GM18499 (cell line): ENCODE measurements around the gene PSMB7.

Experiments
- ATAC-seq: cut with Tn5 transposase; IDR thresholded peaks from one replicate; pipeline ENCODE4 v1.9.1; 2021; ENCODE audit warnings: moderate number of reproducible peaks; ENCODE audit not compliant: insufficient read depth, unreplicated experiment

PSMB7 gene

DNA sequence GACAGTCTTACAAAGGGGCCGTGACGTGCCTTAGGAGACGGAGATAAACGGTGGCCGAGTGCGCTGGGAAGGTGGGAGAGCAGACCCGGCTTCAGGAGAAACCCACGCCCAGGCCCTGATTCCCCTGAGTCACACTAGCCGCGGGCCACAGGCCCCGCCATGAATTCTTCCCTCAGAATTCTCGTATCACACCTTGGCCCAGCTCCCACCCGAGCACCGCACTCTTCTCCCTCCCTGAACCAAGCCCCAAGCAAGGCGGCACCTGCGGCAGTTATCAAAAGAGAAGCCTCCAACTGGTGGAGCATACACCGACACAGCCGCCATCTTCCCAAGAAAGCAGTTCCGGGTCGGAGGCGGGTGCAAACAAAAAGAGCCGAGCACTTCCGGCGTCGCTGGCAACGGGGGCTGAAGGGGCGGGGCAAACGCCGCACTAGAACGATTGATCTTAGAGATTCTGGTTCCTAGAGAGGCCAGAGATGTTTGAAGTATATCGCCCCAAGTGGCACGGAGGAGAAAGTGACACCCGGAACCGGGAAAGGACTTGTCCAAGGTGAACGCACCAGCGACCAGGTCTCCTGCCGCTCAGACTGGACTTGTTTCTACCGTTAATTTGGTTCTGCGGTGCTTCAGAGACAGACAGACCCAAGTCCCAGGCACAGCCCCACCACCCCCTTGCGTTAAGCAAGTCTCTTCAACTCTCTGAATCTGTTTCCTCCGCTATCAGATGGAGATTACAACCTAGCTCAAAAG, at the start of gene PSMB7:
PSMB7 (minus strand) TSS at position 341 of the 750 bp plus-strand sequence; CDS start at position 324, 17 bp downstream.
- peak; percentile 77 for ATAC-seq

DNA sequence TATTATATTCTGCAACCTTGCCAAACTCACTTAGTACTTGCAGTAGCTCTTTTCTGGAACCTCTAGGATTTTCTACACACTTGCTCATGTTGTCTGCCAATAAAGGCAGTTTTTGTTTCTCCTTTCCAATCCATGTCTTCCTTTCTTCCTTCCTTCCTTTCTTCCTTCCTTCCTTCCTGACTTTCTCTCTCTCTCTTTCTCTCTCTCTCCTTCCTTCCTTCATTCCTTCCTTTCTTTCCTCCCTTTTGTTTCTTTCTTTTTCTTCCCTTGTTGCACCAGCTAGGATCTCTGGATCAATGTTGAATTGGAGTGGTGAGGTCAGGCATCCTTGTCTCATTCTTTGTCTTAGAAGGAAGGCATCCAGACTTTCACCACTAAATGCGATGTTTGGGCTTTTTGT, 47.5 kb upstream of the PSMB7 start:
- ATAC-seq = no peak

DNA sequence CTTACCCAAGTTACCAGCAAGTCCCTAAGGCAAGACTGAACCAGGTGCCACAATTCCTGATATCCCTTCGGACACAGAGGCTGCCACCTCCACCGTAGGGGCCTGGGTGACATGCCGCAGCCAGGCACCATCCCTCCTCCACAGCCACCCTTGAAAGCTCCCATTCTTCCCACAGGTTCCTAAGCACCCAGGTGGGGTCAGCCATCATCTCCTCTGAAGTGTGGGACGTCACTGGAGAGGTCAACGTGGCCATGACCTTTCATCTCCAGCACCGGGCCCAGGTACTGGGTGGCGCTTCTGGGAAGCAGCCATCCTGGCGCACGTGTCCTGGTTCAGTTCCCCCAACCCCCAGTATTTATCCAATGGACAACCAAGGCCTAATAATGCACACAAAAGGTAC, 43.2 kb upstream of the PSMB7 start:
- ATAC-seq = no peak

DNA sequence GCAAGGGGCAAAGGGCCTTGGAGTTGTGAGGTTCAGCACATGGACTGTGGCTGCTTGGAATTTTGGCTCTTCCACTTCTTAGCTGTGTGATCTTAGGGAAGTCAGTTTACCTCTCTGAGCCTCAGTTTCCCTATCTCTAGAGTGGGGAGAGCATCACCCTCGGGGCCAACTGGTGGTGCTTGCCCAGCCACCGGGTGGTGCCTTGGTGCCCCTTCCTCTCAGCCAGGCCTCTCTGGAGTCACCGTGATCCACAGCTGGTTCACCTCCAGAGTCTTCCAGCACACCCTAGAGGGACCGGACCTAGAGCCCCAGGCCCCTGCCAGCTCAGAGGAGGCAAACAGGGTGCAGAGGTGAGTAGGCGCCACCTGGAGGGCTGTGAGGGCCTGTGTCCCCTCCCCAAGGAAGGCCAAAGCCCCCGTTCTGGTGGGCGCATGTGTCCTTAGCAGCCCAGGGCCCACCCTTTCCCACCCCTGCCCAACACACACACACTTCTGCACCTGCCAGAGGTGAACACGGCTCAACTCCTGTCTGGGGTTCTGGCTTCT, 42.7 kb upstream of the PSMB7 start:
- ATAC-seq = no peak

DNA sequence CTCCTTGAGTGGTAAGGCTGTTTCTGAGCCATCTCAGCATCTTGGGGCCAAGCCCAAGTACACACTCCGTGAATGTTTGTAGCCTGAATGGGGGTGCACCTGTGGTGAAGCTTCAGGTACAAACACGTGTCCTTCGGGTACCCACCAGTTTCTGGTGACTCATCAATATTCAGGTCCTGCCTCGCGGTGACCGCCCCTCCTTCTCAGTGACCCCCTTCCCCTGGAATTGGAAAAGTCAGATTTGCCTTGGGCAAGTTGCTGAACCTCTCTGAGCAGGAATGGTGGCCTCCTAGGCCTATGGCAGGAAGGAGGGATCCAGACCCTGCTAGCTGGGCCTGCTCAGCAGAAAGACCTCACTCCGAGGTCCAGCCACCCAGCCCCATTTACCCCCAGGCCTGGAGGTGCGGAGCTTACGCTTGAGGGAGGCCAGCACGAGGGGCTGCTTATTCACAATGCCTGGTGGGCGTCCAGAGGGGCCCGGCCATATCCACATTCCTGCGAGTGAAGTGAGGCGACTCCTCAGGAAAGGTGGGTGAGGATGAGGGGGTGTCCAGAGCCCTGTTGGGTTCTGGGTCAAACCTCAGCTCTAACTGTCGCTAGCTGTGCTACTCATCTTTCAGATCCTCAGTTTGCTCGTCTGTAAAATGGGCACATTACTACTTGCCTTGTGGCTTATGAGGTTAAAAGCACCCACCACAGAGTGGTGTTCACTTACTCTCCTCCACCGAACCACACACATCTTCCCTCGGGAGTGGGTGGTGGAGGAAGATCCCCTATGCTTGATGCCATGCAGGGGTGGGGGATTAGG, 42.0 kb upstream of the PSMB7 start:
- ATAC-seq = no peak

DNA sequence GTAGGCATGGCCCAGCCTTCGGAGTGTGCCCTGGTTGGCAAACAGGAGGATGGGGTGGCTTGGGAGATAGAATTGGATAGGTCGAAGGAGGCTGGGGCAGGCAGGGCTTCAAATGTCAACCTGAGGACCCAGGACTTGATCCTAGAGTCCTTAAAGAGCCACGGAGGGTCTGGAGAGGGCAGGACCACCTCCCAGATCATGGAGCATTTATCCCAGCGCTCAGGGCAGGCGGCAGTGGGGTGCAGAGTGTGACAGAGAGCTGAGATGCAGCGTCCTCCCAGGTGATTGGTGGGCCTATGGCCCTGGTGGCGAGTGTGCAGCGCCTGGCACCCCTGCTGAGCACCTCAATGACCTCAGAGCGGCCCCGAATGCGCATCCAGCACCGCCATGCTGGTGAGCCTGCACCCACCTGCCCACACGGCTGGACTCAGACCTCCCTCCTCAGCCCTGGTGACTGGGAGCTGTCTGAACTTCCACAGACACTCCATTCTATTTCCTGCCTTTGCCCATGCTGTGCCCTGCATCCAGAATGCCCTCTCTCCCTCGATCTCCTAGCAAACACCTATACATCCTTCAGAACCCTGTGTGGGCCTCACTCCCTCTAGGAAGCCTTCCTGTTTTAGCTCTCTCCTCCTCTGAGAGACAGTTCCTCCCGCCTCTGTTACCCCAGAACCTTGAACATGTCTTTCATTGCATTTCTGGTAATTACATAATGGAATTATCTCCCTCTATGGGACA, 41.3 kb upstream of the PSMB7 start:
- no peak for ATAC-seq

DNA sequence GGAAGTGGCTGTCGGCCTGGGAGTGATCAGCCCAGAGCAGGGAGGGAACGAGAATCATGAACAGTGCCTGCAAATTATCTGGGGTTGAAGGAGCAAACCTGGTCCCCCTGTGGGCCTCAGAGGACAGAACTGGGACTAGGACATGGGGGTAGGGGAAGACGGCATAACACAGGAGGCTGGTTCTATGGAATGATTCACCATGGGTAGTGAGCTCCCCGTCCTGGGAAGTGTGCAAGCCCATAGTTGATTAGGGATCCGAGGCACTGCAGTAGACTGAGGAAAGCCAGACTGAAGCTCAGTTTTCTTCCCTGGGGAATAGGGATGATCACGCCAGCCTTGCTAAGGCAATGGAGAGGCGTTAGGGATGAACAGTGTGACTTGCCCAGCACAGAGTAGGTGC, 40.6 kb upstream of the PSMB7 start:
- no peak for ATAC-seq

DNA sequence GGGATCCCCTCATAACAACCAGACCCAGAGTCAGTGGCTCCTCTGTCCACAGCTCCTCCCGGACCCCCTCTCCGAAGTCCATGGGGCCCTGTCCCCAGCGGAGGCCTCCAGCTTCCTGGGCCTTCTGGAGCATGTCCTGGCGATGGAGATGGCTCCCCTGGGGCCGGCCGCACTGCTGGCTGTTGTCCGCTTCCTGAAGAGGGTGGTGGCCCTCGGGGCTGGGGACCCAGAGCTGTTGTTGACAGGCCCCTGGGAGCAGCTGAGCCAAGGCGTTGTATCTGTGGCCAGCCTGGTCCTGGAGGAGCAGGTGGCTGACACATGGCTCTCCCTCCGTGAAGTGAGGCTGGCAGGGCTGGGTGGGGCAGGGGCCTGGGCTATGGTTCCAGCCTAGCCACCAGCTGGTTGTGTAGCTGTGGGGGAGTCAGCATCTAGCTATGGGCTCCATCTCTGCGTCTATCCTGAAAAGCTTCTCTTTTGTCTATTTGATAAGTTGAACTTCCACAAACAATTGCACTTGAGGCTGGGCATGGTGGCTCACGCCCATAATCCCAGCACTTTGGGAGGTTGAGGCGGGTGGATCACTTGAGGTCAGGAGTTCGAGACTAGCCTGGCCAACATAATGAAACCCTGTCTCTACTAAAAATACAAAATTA, 39.7 kb upstream of the PSMB7 start:
- ATAC-seq = no peak

DNA sequence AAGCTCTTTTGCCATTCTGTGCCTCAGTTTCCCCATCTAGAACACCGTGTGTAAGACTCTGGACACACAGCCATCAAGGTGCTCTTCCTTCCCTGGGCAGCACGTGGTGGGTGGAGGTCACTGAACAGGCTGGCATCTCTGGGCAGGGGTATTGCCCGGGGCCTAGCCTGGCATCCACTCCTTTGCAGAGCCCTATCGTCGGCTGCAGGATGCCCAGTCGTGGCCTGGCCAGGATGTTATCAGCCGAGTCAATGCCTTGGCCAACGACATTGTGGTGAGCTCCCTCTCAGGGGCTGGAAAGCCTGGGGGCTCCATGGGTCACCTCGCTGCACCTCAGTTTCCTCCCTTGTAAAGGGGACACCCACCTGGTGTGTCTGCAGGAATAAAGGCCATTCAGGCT, 39.1 kb upstream of the PSMB7 start:
- ATAC-seq = no peak

DNA sequence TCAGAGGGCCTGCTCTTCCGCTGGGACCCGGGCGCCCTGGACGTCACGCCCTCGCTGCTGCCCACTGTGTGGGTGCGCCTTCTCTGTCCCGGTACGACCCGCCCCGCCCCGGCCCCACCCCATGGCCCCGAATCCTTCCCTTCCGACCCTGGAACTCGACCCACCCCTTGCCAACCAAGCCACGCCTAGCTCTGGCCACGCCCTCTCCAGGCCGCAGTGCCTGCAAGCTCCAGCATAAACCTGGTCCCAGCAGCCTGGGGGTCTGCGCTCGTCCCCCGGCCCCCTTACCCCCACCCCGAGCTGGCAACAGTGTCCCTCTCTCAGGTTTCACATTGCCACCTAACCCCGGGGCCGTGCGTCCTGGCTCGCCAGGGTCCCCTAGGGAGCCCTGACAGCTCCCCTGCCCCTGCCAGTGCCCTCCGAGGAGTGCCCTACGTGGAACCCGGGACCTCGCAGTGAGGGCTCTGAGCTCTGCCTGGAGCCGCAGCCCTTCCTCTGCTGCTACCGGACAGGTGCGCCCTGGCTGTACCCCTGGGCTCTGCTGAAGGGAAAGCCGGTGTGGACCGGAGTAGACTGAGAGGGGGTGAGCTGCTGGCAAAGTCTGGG, 38.4 kb upstream of the PSMB7 start:
- ATAC-seq = no peak

DNA sequence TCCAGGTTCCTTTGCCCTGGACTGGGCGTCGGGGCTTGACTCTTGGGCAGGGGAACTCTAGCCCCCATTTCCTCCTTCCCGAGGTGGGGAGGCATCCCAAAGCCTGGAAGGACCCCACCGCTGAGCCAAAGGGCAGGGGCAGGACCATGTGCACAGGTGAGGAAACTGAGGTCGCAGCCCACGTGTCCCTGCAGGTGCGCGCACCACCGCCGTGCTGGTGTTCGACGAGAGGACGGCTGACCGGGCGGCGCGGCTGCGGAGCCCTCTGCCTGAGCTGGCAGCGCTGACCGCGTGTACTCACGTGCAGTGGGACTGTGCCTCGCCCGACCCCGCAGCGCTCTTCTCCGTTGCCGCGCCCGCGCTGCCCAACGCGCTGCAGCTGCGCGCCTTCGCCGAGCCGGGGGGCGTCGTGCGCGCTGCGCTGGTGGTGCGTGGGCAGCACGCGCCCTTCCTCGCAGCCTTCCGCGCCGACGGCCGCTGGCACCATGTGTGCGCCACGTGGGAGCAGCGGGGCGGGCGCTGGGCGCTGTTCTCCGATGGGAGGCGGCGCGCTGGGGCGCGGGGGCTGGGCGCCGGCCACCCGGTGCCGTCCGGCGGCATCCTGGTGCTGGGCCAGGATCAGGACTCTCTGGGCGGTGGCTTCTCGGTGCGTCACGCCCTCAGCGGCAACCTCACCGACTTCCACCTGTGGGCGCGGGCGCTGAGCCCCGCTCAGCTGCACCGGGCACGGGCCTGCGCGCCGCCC, 37.8 kb upstream of the PSMB7 start:
- ATAC-seq = no peak

DNA sequence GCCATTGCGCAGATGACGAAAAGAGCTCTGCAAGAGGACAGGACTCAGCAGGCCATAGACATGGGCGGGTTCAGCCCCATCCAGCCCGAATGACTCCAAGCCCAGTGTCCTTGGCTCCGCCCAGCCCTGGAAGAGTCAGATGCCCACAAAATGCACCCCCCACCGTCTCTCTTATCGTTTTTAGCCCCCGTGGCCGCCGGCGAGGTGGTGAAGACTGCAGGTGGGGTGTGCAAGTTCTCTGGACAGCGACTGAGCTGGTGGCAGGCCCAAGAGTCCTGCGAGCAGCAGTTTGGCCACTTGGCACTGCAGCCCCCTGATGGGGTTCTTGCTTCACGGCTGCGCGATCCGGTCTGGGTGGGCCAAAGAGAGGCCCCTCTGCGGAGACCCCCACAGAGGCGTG, 37.1 kb upstream of the PSMB7 start:
- ATAC-seq = no peak

DNA sequence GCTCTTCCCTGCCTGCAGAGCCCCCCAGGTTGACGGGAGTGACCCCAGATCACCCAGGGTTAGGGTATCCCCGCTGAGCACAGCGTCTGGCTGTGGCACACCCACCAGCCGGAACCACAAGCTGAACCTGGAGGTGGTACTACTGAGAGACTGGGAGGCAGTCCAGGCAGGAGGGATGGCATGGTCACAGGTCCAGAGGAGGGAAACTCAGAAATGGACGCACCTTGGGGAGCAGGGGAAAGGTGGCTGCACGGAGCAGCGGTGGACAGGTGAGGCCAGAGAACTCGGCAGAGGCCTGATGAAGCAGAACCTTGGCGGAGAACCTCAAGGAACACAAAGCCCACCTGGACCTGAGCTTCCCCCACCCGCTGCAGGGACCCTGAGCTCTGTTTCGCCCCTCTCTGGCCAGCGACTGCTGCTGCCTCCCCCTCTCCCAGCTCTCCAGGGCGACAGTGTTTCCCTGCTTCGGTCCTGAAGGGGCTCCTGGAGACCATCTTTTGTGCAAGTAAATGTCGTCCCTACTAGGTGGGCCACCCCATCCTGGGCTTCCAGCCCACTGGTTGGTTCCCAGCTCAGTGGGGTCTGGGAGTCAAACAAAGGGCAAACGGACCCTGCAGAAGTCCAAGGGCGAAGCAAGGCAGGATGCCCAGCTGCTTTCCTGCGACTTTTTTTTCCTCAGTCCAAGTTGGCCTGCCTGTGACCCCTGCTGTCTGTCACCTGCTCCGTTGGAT, 35.9 kb upstream of the PSMB7 start:
- ATAC-seq = no peak

DNA sequence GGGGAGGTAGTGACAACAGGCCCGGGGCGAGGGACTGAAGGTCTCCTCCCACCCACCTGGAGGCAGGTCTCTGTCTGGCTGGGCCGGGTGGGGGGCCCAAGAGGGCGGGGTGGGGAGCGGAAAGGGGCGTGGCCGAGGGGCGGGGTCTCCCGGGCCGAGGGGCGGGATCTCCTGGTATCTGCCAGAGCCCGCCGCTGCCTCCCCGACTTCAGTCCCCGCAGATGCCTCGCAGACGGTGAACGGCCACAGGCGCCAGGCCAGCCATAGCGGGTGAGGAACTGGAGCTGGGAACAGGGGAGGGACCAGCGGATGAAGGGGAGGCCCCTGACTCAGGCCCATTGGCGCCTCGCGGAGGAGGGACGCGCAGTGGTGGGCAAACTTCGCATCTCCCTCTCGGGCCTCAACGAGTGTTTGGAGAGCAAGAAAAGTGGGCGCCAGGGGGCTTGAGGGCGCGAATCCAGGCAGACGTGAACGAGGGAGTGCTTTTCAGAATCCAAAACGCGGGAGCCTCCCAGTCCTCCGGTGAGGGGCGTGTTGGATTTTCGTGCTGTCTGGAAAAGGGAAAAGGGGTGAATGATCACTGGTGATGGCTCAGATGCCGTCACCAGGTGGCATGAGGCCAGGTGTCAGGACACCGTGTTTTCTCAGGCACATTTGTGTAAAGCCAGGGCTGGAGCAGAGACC, 35.1 kb upstream of the PSMB7 start, which contains the start of gene ADGRD2:
ADGRD2 (plus strand) TSS at position 211 of the 684 bp plus-strand sequence. CDS start 1,216 bp downstream, outside the sequence.
- ATAC-seq = no peak

DNA sequence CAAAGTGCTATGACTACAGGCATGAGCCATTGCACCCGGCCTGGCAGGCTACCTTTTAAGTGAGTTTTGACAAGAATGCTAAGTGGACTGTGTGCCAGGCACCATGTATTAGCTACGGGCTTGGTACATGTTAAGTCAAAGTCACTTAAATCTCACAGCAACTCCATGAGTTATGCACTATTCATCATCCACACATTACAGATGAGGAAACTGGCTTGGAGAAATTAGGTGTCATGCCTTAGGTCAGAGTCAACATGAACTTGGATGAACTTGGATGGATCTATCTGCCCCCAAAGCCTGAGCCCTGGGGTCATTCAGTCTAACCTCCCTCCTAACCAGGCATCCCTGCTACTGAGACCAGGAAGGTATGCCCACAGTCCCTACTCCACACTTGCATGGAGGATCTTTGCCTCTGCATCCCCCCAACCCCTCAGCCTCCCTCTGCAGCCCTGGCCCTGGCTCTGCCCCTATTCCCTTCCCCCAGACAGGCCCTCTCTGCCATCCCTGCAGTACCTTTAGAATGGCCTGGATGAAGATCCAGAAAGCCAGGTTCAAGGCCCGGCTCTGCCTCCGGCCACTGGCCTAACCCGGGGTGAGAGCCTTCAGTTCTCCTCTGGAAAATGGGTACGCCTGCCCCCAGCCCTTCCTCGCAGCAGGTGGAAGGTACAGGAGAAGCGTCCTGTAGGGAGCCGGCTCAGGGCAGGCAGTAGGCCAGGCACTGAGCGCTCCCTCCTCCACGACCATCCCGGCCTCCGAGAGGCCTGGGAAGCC, 34.3 kb upstream of the PSMB7 start:
- ATAC-seq = no peak

DNA sequence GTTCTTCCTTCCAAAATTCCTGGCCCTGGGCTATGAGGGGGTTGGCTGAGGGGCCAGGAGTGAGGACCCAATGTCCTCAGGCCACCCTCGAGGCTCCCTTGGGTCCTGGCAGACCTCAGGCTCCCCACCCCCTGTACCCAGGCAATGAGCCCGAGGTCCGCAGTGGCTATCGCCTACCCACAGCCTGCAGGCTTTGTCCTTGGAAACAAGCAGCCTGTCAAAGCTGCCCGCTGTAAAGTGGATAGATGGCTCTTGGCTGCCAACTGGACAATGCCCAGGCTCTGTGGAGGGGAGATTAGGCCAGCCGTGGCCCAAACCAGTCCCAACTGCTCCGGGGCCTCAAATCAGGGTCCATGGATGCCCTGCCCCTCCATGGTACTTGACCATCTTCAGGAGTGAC, 32.8 kb upstream of the PSMB7 start:
- ATAC-seq = no peak

DNA sequence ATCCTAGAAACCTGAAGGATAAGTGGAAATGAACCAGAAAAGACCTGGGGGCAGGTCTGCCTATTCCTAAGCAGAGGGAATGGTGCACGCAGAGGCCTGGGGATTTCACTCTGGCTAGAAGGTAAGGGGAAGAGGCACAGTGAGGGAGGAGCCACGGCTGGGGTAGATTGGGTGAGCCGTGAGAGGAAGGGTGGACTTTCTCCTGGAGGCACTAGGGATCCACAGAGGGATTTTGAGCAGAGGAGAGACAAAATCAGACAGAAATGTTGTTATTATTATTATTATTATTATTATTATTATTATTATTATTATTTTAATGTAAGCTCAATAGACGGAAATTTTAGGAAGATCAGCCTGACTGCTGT, 32.0 kb upstream of the PSMB7 start:
- ATAC-seq = no peak
